Heart right ventricle (tissue), 16 donors: ENCODE results near the gene ITPKB. TPM values are rescaled to one million over a fixed set of nuclear protein-coding genes. Genes with fewer than 3 reads are reported as not detected.

Experiments used
- ATAC-seq, 8 donors: fragments of 200-7000 bp; cut with Tn5 transposase; one replicate each; pipeline ENCODE4 v1.9.1; 2020; ENCODE audit warnings: mild to moderate bottlenecking in 8 of 8, moderate library complexity in 8 of 8, moderate number of reproducible peaks in 1 of 8
- DNase-seq, 2 donors: peaks; one replicate each; pipeline ENCODE4 v3.0.0-alpha.2; 2020
- H3K27ac ChIP-seq, 10 donors: fragments of 200-600 bp; sonication (generic) in 2 of 10; one replicate each; pipeline versions ENCODE4 v1.5.0 to v1.8.0; 2020 to 2022; ENCODE audit warnings: mild to moderate bottlenecking in 3 of 10
- H3K27me3 ChIP-seq, 7 donors: fragments of 200-600 bp; one replicate each; pipeline ENCODE4 v1.8.0; 2021 to 2022; ENCODE audit warnings: mild to moderate bottlenecking in 2 of 7
- H3K36me3 ChIP-seq, 9 donors: fragments of 200-600 bp; sonication (generic) in 1 of 9; one replicate each; pipeline versions ENCODE4 v1.5.0 to v1.8.0; 2020 to 2022; ENCODE audit warnings: mild to moderate bottlenecking in 2 of 9
- H3K4me1 ChIP-seq, 9 donors: fragments of 200-600 bp; sonication (generic) in 1 of 9; one replicate each; pipeline versions ENCODE4 v1.5.0 to v1.8.0; 2020 to 2022; ENCODE audit warnings: mild to moderate bottlenecking in 4 of 9
- H3K4me3 ChIP-seq, 10 donors: fragments of 200-600 bp; sonication (generic) in 2 of 10; one replicate each; pipeline versions ENCODE4 v1.5.0 to v1.8.0; 2020 to 2022; ENCODE audit warnings: mild to moderate bottlenecking in 7 of 10, moderate library complexity in 2 of 10
- H3K9me3 ChIP-seq, 11 donors: fragments of 200-600 bp in 10 of 11; sonication (generic) in 2 of 11; one replicate each; pipeline versions ENCODE4 v1.5.0 to v1.8.0; 2013 to 2022; ENCODE audit warnings: mild to moderate bottlenecking in 2 of 11, control low read depth in 1 of 11, moderate library complexity in 1 of 11
- CTCF ChIP-seq, 9 donors: fragments of 200-600 bp; sonication (generic) in 2 of 9; IDR thresholded peaks; one replicate each; pipeline versions ENCODE4 v1.5.0 to v1.8.0; 2021 to 2022; ENCODE audit warnings: antibody characterized with exemption in 9 of 9, mild to moderate bottlenecking in 5 of 9, moderate library complexity in 1 of 9
- WGBS, 2 donors: extraction: QIAGEN DNeasy Blood & Tissue Kit; methylation state at CpG; one replicate each; pipeline ENCODE4 v1.1.7; 2013; ENCODE audit warnings: inconsistent platforms in 1 of 2; 5-methylcytosine and 5-hydroxymethylcytosine counted together
- intact Hi-C, 10 donors: fragments of 100-400 bp; cut with DNase I; formaldehyde crosslinking; loops; one replicate each; pipeline versions ENCODE4 v1.11.1 to v1.14.2; 2022
- polyA plus RNA-seq, 2 donors: library from polyadenylated mRNA; stranded (reverse); fragments of 200-250 nt; gene quantifications; one replicate each; pipeline ENCODE4 v1.2.3, GENCODE V29; 2013
- total RNA-seq, 10 donors: library from RNA; stranded (reverse); fragmentation: NEBNext Ultra II Directional in 3 of 10; extraction: Animal tissue kit (Norgen Biotek cat#: 25700) in 3 of 10; gene quantifications; one replicate each; pipeline versions ENCODE4 v1.2.1 to v1.2.4, GENCODE V29; 2021 to 2023
- donor health status: Arrhythmogenic right ventricular cardiomyopathy.
- donor health status: ischemic (EF 13 %, LVEDD 7.1; RV severe dilation, severe dysfunction).
- donor health status: healthy with polysubstance abuse.
- donor health status: DM: no; HTN: yes; CAD: no.
- donor health status: DM: no; HTN: no; CAD: no.
- donor health status: ischemic (EF 25% LVEDD 6.9; RV normal size, moderate dysfunction).
- donor health status: ischemic (EF 25% LVEDD 5.7; RV mildly dilated, moderate dysfunction).
- donor health status: healthy.
- donor health status: DM: yes; HTN: yes; CAD: no.
- donor health status: Ischemic cardiomyopathy.
- donor health status: ischemic (EF 35%, LVEDD 5.7; RV mildly dilated, moderate dysfunction).
- donor health status: nonischemic (EF 11% LVEDD 7.7; RV severe dilation, severe dysfunction).
- donor health status: DM: yes; HTN: yes; CAD: no.
- donor health status: PGD.
- donor health status: ischemic (EF 29% LVEDD 5.4; RV normal size, mild dysfunction).
- donor health status: nonischemic (EF 23%, LVEDD 6.1; RV moderate dilation, normal function).

The ITPKB gene
- total and polyA plus RNA-seq, 12 donors = 4.5 to 30.5 (median 16.1) TPM

- WGBS, 2 donors = 79 to 82% methylated on average over 16 of the region's 16 CpGs
- no peak for DNase-seq
- no peak overlapping the region for H3K4me3 ChIP-seq
- H3K4me1 ChIP-seq = peaks cover 7 to 83% (median 32%) of the 10 kb centered on the region in 9 donors
- peaks cover 0 to 97% (median 14%) of the 10 kb centered on the region in 9 donors for H3K36me3 ChIP-seq
- peak overlapping the region in 7 of 10 donors; percentile 26 to 71 (median 61) for H3K27ac ChIP-seq
- H3K27me3 ChIP-seq = no peaks in the 10 kb centered on the region
- no peak for TF ChIP-seq CTCF (IDR thresholded peaks at IDR 0.05)
- intact Hi-C loops = loop anchor here in 9 of 10 donors (5.0 to 10.0 kb wide), 7 partner anchors 46 to 806 kb away; partner anchors contain the start of gene ITPKB (in 3 of the 9)
- ATAC-seq = peak in 5 of 8 donors; percentile 1 to 7 (median 3)
- no peaks in the 10 kb centered on the region for H3K9me3 ChIP-seq
These were observed 100.5 kb downstream of the ITPKB start for GRCh38 chr1:226638608-226639007.

GRCh38 chr1:226638001-226638601 is 101.0 kb downstream of the ITPKB start:
- intact Hi-C loops = loop anchor here in 9 of 10 donors (5.0 to 10.0 kb wide), 7 partner anchors 47 to 807 kb away; partner anchors contain the start of gene ITPKB (in 3 of the 9)
- Histone ChIP-seq H3K27ac (peak overlapping the region in 9 of 10 donors; percentile 17 to 71 (median 47)), H3K4me3 (peak overlapping the region in 1 of 10 donors; percentile 6), H3K9me3 (no peaks in the 10 kb centered on the region), H3K36me3 (peaks cover 0 to 98% (median 14%) of the 10 kb centered on the region in 9 donors), H3K27me3 (no peaks in the 10 kb centered on the region), H3K4me1 (peaks cover 7 to 81% (median 36%) of the 10 kb centered on the region in 9 donors)
- 48 to 59% methylated on average over 10 of the region's 10 CpGs for WGBS, 2 donors
- no peak for DNase-seq
- ATAC-seq = peak in 7 of 8 donors; percentile 19 to 51 (median 36)
- TF ChIP-seq CTCF (IDR thresholded peaks at IDR 0.05) = peak in 1 of 9 donors; percentile 3

GRCh38 chr1:226637147-226637935 is 101.7 kb downstream of the ITPKB start:
- DNase-seq = peak; percentile 53 to 73
- TF ChIP-seq CTCF (IDR thresholded peaks at IDR 0.05) = peak; percentile 34 to 70 (median 58)
- ATAC-seq = peak in 7 of 8 donors; percentile 52 to 70 (median 56)
- peaks cover 7 to 83% (median 40%) of the 10 kb centered on the region in 9 donors for H3K4me1 ChIP-seq
- peaks cover 0 to 96% (median 14%) of the 10 kb centered on the region in 9 donors for H3K36me3 ChIP-seq
- 58 to 66% methylated on average over 29 of the region's 29 CpGs for WGBS, 2 donors
- peak overlapping the region in 1 of 10 donors; percentile 6 for H3K4me3 ChIP-seq
- peak overlapping the region in 9 of 10 donors; percentile 17 to 71 (median 57) for H3K27ac ChIP-seq
- intact Hi-C loops = loop anchor here in 9 of 10 donors (2.0 to 10.0 kb wide), 8 partner anchors 47 to 807 kb away; partner anchors contain the start of gene ITPKB (in 4 of the 9)
- no peaks in the 10 kb centered on the region for H3K9me3 ChIP-seq
- no peaks in the 10 kb centered on the region for H3K27me3 ChIP-seq

DNA sequence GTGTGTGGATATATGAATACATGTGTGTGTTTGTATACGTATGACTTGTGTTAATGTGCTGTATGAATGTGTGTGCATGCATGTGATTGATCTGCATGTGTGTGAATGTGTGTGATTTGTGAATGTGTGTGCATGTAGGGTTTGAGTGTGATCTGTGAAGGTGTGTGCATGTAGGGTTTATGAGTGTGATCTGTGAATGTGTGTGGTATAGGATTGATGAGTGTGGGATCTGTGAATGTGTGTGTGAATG is 102.3 kb downstream of the ITPKB start:
- no peak for DNase-seq
- intact Hi-C loops = loop anchor here in 9 of 10 donors (2.0 to 10.0 kb wide), 8 partner anchors 48 to 808 kb away; partner anchors contain the start of gene ITPKB (in 4 of the 9)
- no peaks in the 10 kb centered on the region for H3K9me3 ChIP-seq
- WGBS, 2 donors = 87 to 90% methylated on average over 1 of the region's 1 CpG
- peaks cover 7 to 83% (median 40%) of the 10 kb centered on the region in 9 donors for H3K4me1 ChIP-seq
- no peaks in the 10 kb centered on the region for H3K27me3 ChIP-seq
- no peak for TF ChIP-seq CTCF (IDR thresholded peaks at IDR 0.05)
- H3K36me3 ChIP-seq = peaks cover 0 to 96% (median 13%) of the 10 kb centered on the region in 9 donors
- ATAC-seq = no peak
- H3K4me3 ChIP-seq = no peak overlapping the region
- peak overlapping the region in 1 of 10 donors; percentile 8 for H3K27ac ChIP-seq
